IMR-90 (cell line): ENCODE data around the gene ZNRF3. TPM values are rescaled to one million over a fixed set of nuclear protein-coding genes. Genes with fewer than 3 reads are reported as not detected.

ENCODE experiments used
- ATAC-seq: fragments of 200-7000 bp; cut with Tn5 transposase; 2 replicates; pipeline ENCODE4 v1.9.1; 2020; ENCODE audit warnings: low read depth, mild to moderate bottlenecking, moderate library complexity
- BruUV-seq: library from RNA; stranded (reverse); fragments of 400-500 nt; replicated peaks from 2 replicates; lab custom pipeline; 2021; lab: Mats Ljungman, UMichigan
- CTCF ChIA-PET: fragments of 300-600 bp; formaldehyde crosslinking; extraction: SDS; loops from one replicate; lab custom pipeline; 2021; ENCODE audit warnings: antibody characterized with exemption; lab: Yijun Ruan, JAX
- POLR2A ChIA-PET: fragments of 300-600 bp; sonication (Branson Sonifier 250); formaldehyde crosslinking; loops from one replicate; lab custom pipeline; 2022; ENCODE audit warnings: antibody characterized with exemption; ENCODE audit not compliant: unreplicated experiment; lab: Charles Lee
- DNase-seq: peaks from one replicate; pipeline ENCODE4 v3.0.0; 2013
- H2AFZ ChIP-seq: replicated peaks from 2 replicates; pipeline ENCODE3; 2013; ENCODE audit warnings: low read length, mild to moderate bottlenecking; ENCODE audit not compliant: poor library complexity
- H2AK5ac ChIP-seq: 2 replicates; pipeline ENCODE4 v1.6.1; 2013; ENCODE audit warnings: low read depth, low read length, inconsistent platforms
- H2AK9ac ChIP-seq: replicated peaks from 2 replicates; pipeline ENCODE3; 2013; ENCODE audit warnings: mild to moderate bottlenecking, low read depth, low read length, moderate library complexity; ENCODE audit not compliant: poor library complexity
- H2BK120ac ChIP-seq: 2 replicates; pipeline ENCODE4 v1.6.1; 2013; ENCODE audit warnings: low read depth, low read length, inconsistent platforms
- H2BK15ac ChIP-seq: 3 replicates; pipeline ENCODE4 v1.6.1; 2013; ENCODE audit warnings: low read depth, low read length, inconsistent platforms
- H2BK20ac ChIP-seq: 2 replicates; pipeline ENCODE4 v1.6.1; 2013; ENCODE audit warnings: low read depth, mild to moderate bottlenecking, inconsistent platforms, low read length, moderate library complexity
- H2BK5ac ChIP-seq: 2 replicates; pipeline ENCODE4 v1.6.1; 2013; ENCODE audit warnings: mild to moderate bottlenecking, low read depth, low read length, inconsistent platforms; ENCODE audit not compliant: poor library complexity, severe bottlenecking
- H3K14ac ChIP-seq: replicated peaks from 2 replicates; pipeline ENCODE4 v1.6.1; 2013; ENCODE audit warnings: low read depth, low read length, inconsistent platforms
- H3K18ac ChIP-seq: 2 replicates; pipeline ENCODE4 v1.6.1; 2013; ENCODE audit warnings: low read depth, low read length, control low read depth
- H3K23ac ChIP-seq: 2 replicates; pipeline ENCODE4 v1.6.1; 2013; ENCODE audit warnings: low read depth, low read length, inconsistent platforms
- H3K27ac ChIP-seq: 2 replicates; pipeline ENCODE4 v1.5.1; 2013; ENCODE audit warnings: mild to moderate bottlenecking, control low read depth, low read length; ENCODE audit not compliant: insufficient read depth
- H3K27me3 ChIP-seq: 2 replicates; pipeline ENCODE4 v1.6.1; 2013; ENCODE audit warnings: low read length; ENCODE audit not compliant: control insufficient read depth, insufficient read depth
- H3K36me3 ChIP-seq: 2 replicates; pipeline ENCODE4 v1.6.1; 2013; ENCODE audit warnings: low read length, mixed read lengths; ENCODE audit not compliant: control insufficient read depth, insufficient read depth
- H3K4ac ChIP-seq: 2 replicates; pipeline ENCODE4 v1.6.1; 2013; ENCODE audit warnings: low read depth, low read length, inconsistent platforms
- H3K4me1 ChIP-seq: 2 replicates; pipeline ENCODE4 v1.6.1; 2013; ENCODE audit warnings: low read length, mixed read lengths; ENCODE audit not compliant: control insufficient read depth, insufficient read depth
- H3K4me2 ChIP-seq: 2 replicates; pipeline ENCODE4 v1.6.1; 2013; ENCODE audit warnings: low read depth, mild to moderate bottlenecking, control low read depth, low read length, moderate library complexity
- H3K4me3 ChIP-seq: 2 replicates; pipeline ENCODE4 v1.5.1; 2013; ENCODE audit warnings: low read depth, mild to moderate bottlenecking, control low read depth, low read length, moderate library complexity; ENCODE audit not compliant: insufficient read depth
- H3K56ac ChIP-seq: 2 replicates; pipeline ENCODE4 v1.6.1; 2013; ENCODE audit warnings: low read length, inconsistent platforms; ENCODE audit not compliant: insufficient read depth; ENCODE audit errors: extremely low read depth
- H3K79me1 ChIP-seq, 2 experiments: 2 replicates each; pipeline ENCODE4 v1.6.1; 2013; ENCODE audit warnings: low read length in 2 of 2, inconsistent platforms in 1 of 2, low read depth in 1 of 2
- H3K9ac ChIP-seq: 2 replicates; pipeline ENCODE4 v1.6.1; 2013; ENCODE audit warnings: low read depth, low read length, control low read depth
- H3K9me1 ChIP-seq: 2 replicates; pipeline ENCODE4 v1.6.1; 2013; ENCODE audit warnings: low read length, inconsistent platforms; ENCODE audit not compliant: insufficient read depth
- H3K9me3 ChIP-seq: 2 replicates; pipeline ENCODE4 v1.6.1; 2013; ENCODE audit warnings: low read length; ENCODE audit not compliant: control insufficient read depth, insufficient read depth
- H4K20me1 ChIP-seq: 2 replicates; pipeline ENCODE4 v1.6.1; 2013; ENCODE audit warnings: low read length, inconsistent platforms; ENCODE audit not compliant: insufficient read depth
- H4K5ac ChIP-seq: 2 replicates; pipeline ENCODE4 v1.6.1; 2013; ENCODE audit warnings: mild to moderate bottlenecking, low read depth, low read length, control low read depth
- H4K8ac ChIP-seq, 2 experiments: 2 replicates each; pipeline ENCODE4 v1.6.1; 2013; ENCODE audit warnings: low read depth in 2 of 2, low read length in 2 of 2, control low read depth in 1 of 2, inconsistent platforms in 1 of 2
- H4K91ac ChIP-seq: 2 replicates; pipeline ENCODE4 v1.6.1; 2013; ENCODE audit warnings: low read depth, low read length, inconsistent platforms; ENCODE audit not compliant: insufficient read depth
- MAZ ChIP-seq: IDR thresholded peaks from 2 replicates; pipeline ENCODE4 v1.6.1; 2012; ENCODE audit warnings: low read depth, mild to moderate bottlenecking, low read length, improper control_type of control experiment, moderate library complexity, borderline replicate concordance
- WGBS, 2 experiments: methylation state at CpG; one replicate each; pipeline versions ENCODE4 v1.1.5 to v1.1.7; 2013; ENCODE audit warnings: missing lambda C conversion rate in 2 of 2; ENCODE audit not compliant: insufficient read length in 1 of 2; ENCODE audit errors: extremely low coverage in 2 of 2; 5-methylcytosine and 5-hydroxymethylcytosine counted together
- dilution Hi-C: fragments of 300-500 bp; cut with HindIII; formaldehyde crosslinking; loops from one replicate; pipeline ENCODE4 v1.14.3; 2018; ENCODE audit warnings: low sequenced_read_pairs; ENCODE audit not compliant: unreplicated experiment
- in situ Hi-C: fragments of 300-500 bp; cut with MboI; formaldehyde crosslinking; loops from 3 replicates; pipeline ENCODE4 v1.14.3; 2019; ENCODE audit warnings: low sequenced_read_pairs, inconsistent platforms, mixed read lengths
- intact Hi-C: fragments of 100-400 bp; cut with micrococcal nuclease; formaldehyde crosslinking; loops from 2 replicates; pipeline ENCODE4 v1.10.0; 2022
- polyA plus RNA-seq, 3 experiments: library from polyadenylated mRNA; depleted of rRNA; stranded (reverse); fragments of >200 nt; gene quantifications; 2 replicates each; pipeline ENCODE4 v1.2.3, GENCODE V29; 2012; ENCODE audit warnings: low replicate concordance in 1 of 3
- total RNA-seq: library from RNA; depleted of rRNA; stranded (reverse); fragments of >200 nt; gene quantifications from 2 replicates; pipeline ENCODE4 v1.2.3, GENCODE V29; 2012

ZNRF3 gene
- total and polyA plus RNA-seq, 2 of the 4 experiments (the other 2 are of a cell fraction), result 1.4 to 2.4 TPM

- Histone ChIP-seq H3K9ac (no peak overlapping the region), H3K4me3 (no peak overlapping the region), H3K9me1 (peaks cover 3% of the 10 kb centered on the region; the same call in 1 of the 2 replicates), H3K9me3 (peaks cover 4% of the 10 kb centered on the region; the same call in 1 of the 2 replicates), H3K27me3 (no peaks in the 10 kb centered on the region), H3K14ac (no peak overlapping the region), H4K91ac (no peak overlapping the region), H3K18ac (no peak overlapping the region), H3K4ac (no peak overlapping the region), H2BK120ac (no peak overlapping the region), H3K23ac (no peak overlapping the region), H2AFZ (no peak overlapping the region), H2BK5ac (no peak overlapping the region), H3K27ac (no peak overlapping the region), H2AK5ac (no peak overlapping the region), H3K4me1 (peaks cover 5% of the 10 kb centered on the region; the same call in 1 of the 2 replicates), H3K79me1 (no peaks in the 10 kb centered on the region), H3K56ac (no peak overlapping the region), H2BK15ac (no peak overlapping the region), H4K8ac (no peak overlapping the region), H3K36me3 (0 out of 2 replicates have a peak, but pooled peaks cover 1% of the 10 kb centered on the region), H3K4me2 (no peak overlapping the region), H4K20me1 (no peaks in the 10 kb centered on the region), H4K5ac (no peak overlapping the region), H2AK9ac (no peak overlapping the region), H2BK20ac (no peak overlapping the region)
- dilution Hi-C loops, result no loop called here
- BruUV-seq, result no TSS peak
- in situ Hi-C loops, result no loop called here
- ATAC-seq (no peak), DNase-seq (no peak)
- WGBS, 2 experiments, result 100% methylated on average over 2 of the region's 6 CpGs; no CpG with 5 or more reads in 1 of the 2 experiments
- ChIA-PET CTCF (no interaction called here), POLR2A (no interaction called here)
- no peak for TF ChIP-seq MAZ
- intact Hi-C loops, result no loop called here
Measured at GRCh38 chr22:28984482-28985158, 101.2 kb downstream of the ZNRF3 start.
